ENCODE data around the gene FNBP1. TPM values are rescaled to one million over a fixed set of nuclear protein-coding genes. Genes with fewer than 3 reads are reported as not detected.
A peak's percentile ranks its signal among the peaks of the same experiment; 100 is the strongest.
"Not testable (repeated sequence)": the region's sequence is repeated elsewhere in the genome, so short reads cannot be mapped to it uniquely, and the experiment has no call there.

Gene FNBP1
- total RNA-seq, 8 experiments from 2014 or later = 18.1 to 85.3 (median 29.3) TPM

DNA sequence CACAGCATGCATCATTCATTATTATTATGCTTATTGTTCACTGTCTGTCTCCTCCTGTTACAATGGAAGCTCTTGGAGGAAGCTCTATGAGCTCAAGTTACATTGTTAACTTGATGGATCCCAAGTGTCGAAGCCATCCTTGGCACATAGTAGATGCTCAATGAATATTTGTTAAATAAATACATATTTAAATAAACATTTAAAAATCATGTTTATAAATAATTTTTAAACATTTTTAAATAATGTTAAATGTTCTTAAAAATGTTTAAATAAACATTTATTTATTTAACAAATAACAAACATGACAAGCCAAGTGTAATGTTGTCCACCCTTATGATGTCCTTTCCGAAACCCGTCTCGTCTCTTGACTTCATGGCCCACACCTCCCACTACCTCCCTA lies 138.3 kb downstream of the FNBP1 start:
- no peak overlapping the region for H3K4me3 ChIP-seq
- 90 to 100% (median 100%) methylated on average over 1 to 4 of the region's 4 CpGs for WGBS, 10 experiments
- no peak for ATAC-seq (replicated peaks in 6 of 8)
- peaks cover 10 to 12% of the 10 kb centered on the region in 2 donors for H3K4me1 ChIP-seq (replicated peaks in 1 of 2)
- no peak overlapping the region for H3K27ac ChIP-seq
- in situ Hi-C loops (cut with MboI; ENCODE audit: low pct_unique_long_range_greater_than_20kb in 2 of 9, low sequenced_read_pairs in 9 of 9, unreplicated experiment in 9 of 9) = no loop called here

DNA sequence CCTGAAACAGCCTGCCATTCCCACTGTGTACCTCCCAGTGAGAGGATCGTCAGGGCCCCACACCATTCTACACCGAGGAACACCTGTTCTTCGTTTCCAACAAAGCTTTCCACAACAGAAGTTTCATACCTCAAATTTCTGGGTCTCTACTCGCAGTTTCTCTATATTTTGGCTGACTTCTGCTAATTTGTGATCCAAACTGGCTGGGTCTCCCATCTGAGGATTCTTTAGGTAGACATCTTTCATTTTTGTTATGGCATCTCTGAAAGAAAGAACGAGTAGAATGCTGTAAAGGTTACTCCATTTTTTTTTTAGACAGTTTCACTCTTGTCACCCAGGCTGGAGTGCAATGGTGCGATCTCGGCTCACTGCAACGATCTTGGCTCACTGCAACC lies 140.3 kb downstream of the FNBP1 start:
- in situ Hi-C loops (cut with MboI; ENCODE audit: low pct_unique_long_range_greater_than_20kb in 2 of 9, low sequenced_read_pairs in 9 of 9, unreplicated experiment in 9 of 9) = no loop called here
- WGBS, 10 experiments = 73 to 100% (median 97%) methylated on average over 1 to 8 of the region's 8 CpGs
- Histone ChIP-seq H3K4me3 (no peak overlapping the region), H3K4me1 (replicated peaks in 1 of 2) (peaks cover 0 to 2% of the 10 kb centered on the region in 2 donors), H3K27ac (no peak overlapping the region)
- no peak for ATAC-seq (replicated peaks in 6 of 8)

DNA sequence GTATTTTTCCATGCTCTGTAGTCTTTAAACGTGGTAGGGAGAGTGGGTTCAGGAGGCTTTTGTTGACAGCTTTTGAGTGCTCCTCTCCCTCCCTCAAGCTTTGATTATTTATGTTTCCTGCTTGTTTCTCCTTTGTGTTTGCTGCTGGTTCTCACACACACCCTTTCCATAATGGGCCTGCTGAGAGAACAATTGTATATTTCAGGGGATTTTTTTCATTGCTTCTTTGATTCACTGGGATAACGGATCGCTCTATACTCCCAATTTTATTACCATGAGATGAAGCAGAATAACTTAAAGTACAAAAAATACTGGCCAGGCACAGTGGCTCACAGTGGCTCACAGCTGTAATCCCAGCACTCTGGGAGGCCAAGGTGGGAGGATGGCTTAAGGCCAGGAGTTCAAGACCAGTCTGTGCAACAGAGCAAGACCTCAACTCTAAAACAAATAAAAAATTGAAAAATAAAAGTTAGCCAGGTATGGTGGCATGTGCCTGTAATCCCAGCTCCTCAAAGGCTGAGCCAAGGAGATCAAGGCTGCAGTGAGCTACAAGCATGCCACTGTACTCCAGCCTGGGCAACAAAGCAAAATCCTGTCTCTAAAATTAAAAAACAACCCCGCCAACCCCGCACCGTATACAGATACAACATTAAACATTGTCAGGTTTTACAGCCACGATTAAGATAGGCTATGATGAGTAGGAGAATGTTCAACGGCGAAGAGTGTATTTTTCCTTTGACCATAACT lies 140.8 kb downstream of the FNBP1 start:
- no peak overlapping the region for H3K4me3 ChIP-seq
- H3K27ac ChIP-seq = no peak overlapping the region
- ATAC-seq (replicated peaks in 6 of 8) = peak in 5 of 8 experiments; percentile 47 to 81 (median 73)
- in situ Hi-C loops (cut with MboI; ENCODE audit: low pct_unique_long_range_greater_than_20kb in 2 of 9, low sequenced_read_pairs in 9 of 9, unreplicated experiment in 9 of 9) = no loop called here
- H3K4me1 ChIP-seq (replicated peaks in 1 of 2) = peaks cover 0 to 2% of the 10 kb centered on the region in 2 donors
- 65 to 96% (median 86%) methylated on average over 2 to 9 of the region's 9 CpGs; no CpG with 5 or more reads in 1 of the 10 experiments for WGBS, 10 experiments

DNA sequence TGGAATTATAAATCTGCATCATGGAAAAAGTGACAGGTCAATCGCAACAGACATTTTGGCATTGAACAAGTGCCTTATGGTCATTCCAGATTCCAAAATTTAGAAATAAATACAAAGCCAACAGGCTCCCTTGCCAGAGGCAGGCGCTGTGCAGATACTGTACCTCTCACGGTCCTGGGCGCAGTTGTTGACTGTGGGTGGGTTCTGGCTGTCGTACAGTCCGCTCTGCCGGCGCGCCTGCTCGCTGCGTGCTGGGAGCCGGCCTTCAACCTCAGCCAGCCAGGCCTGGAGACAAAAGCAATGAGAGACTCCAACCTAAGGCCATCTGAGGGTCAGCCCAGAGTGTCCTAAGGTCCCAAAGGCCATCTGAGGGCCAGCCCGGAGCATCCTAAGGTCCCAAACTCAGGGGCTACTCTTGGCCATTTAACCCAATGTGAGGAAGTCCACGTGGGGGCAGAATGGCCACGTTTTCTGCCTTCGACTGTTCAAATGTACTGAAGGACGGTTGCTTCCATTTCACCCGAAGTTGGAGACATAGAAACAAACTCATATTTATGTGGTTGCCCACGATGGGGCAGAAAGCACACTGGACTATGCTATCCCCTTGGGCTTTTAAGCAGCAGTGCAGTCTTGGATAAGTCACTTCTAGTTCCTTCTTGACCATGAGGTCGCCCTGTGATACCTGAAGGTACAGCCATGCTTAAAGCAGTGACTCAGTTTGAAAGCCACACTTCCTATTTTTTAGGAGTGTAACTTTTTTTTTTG lies 142.5 kb downstream of the FNBP1 start:
- Histone ChIP-seq H3K4me1 (replicated peaks in 1 of 2) (peaks cover 0 to 2% of the 10 kb centered on the region in 2 donors), H3K27ac (no peak overlapping the region), H3K4me3 (no peak overlapping the region)
- in situ Hi-C loops (cut with MboI; ENCODE audit: low pct_unique_long_range_greater_than_20kb in 2 of 9, low sequenced_read_pairs in 9 of 9, unreplicated experiment in 9 of 9) = no loop called here
- ATAC-seq (replicated peaks in 6 of 8) = no peak
- WGBS, 10 experiments = 71 to 100% (median 87%) methylated on average over 1 to 12 of the region's 20 CpGs; no CpG with 5 or more reads in 1 of the 10 experiments

DNA sequence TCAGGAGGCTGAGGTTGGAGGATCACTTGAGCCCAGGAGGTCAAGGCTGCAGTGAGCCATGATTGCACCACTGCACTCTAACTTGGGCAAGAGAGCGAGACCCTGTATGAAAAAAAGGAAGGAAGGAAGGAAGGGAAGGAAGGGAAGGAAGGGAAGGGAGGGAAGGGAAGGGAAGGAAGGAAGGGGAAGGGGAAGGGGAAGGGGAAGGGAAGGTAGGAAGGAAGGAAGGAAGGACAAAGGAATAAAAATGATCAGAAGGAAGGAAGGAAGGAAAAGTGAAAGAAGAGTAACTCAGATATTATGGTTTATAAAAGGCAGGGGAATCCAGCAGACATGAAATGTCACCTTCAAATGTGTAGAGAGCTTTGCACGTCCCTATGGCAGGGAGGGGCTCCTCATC lies 143.4 kb downstream of the FNBP1 start:
- no peak overlapping the region for H3K4me3 ChIP-seq
- peaks cover 0 to 2% of the 10 kb centered on the region in 2 donors for H3K4me1 ChIP-seq (replicated peaks in 1 of 2)
- ATAC-seq (replicated peaks in 6 of 8) = no peak
- WGBS, 10 experiments = 83 to 86% methylated on average over 1 of the region's 2 CpGs; no CpG with 5 or more reads in 8 of the 10 experiments
- in situ Hi-C loops (cut with MboI; ENCODE audit: low pct_unique_long_range_greater_than_20kb in 2 of 9, low sequenced_read_pairs in 9 of 9, unreplicated experiment in 9 of 9) = loop anchor here in 1 of 9 experiments (25.0 kb wide), 1 partner anchor 163 kb away; the partner anchor contains the start of gene GPR107
- H3K27ac ChIP-seq = no peak overlapping the region

DNA sequence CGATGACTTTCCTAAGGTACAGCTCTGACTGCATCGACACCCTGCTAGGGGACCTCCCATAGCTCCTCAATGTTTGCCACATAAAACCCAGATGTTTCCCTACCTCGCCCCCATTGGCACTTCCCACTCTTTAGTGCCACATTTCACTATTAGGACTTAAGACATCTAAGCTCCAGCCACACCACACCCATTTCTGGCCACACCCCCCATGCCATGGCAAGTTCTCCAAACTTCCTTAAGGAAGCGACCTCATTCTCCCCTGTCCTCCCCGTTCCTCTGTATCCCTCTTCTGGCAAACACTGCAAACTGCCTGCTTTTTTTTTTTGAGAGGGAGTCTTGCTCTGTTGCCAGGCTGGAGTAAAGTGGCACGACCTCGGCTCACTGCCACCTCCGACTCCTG lies 144.8 kb downstream of the FNBP1 start:
- Histone ChIP-seq H3K4me3 (no peak overlapping the region), H3K4me1 (replicated peaks in 1 of 2) (peaks cover 0 to 2% of the 10 kb centered on the region in 2 donors), H3K27ac (no peak overlapping the region)
- peak in 3 of 8 experiments; percentile 35 to 66 (median 60) for ATAC-seq (replicated peaks in 6 of 8)
- in situ Hi-C loops (cut with MboI; ENCODE audit: low pct_unique_long_range_greater_than_20kb in 2 of 9, low sequenced_read_pairs in 9 of 9, unreplicated experiment in 9 of 9) = loop anchor here in 1 of 9 experiments (25.0 kb wide), 1 partner anchor 164 kb away; the partner anchor contains the start of gene GPR107
- 51 to 100% (median 87%) methylated on average over 1 to 6 of the region's 8 CpGs for WGBS, 10 experiments

DNA sequence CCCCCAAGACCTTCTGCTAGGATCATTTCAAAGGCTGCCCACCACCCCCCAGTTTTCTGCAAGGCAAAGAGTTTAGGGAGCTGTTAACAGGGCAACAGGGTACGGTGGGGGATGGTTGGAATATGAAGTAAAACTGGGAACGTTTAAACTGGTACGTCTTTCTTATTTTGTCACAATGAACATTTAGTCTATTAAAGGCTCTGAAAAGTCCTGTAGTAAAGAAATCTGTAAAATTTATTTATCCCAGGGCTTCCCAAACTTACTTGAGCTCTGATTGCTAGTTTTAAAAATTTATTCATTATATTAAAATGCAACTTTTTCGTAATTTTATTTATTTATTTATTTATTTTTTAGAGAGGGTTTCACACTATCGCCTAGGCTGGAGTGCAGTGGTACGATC lies 145.7 kb downstream of the FNBP1 start:
- no peak for ATAC-seq (replicated peaks in 6 of 8)
- H3K4me3 ChIP-seq = no peak overlapping the region
- in situ Hi-C loops (cut with MboI; ENCODE audit: low pct_unique_long_range_greater_than_20kb in 2 of 9, low sequenced_read_pairs in 9 of 9, unreplicated experiment in 9 of 9) = loop anchor here in 1 of 9 experiments (25.0 kb wide), 1 partner anchor 165 kb away; the partner anchor contains the start of gene GPR107
- H3K27ac ChIP-seq = no peak overlapping the region
- H3K4me1 ChIP-seq (replicated peaks in 1 of 2) = peaks cover 0 to under 1% of the 10 kb centered on the region in 2 donors
- WGBS, 10 experiments = 71 to 100% (median 93%) methylated on average over 1 to 6 of the region's 6 CpGs; no CpG with 5 or more reads in 1 of the 10 experiments

DNA sequence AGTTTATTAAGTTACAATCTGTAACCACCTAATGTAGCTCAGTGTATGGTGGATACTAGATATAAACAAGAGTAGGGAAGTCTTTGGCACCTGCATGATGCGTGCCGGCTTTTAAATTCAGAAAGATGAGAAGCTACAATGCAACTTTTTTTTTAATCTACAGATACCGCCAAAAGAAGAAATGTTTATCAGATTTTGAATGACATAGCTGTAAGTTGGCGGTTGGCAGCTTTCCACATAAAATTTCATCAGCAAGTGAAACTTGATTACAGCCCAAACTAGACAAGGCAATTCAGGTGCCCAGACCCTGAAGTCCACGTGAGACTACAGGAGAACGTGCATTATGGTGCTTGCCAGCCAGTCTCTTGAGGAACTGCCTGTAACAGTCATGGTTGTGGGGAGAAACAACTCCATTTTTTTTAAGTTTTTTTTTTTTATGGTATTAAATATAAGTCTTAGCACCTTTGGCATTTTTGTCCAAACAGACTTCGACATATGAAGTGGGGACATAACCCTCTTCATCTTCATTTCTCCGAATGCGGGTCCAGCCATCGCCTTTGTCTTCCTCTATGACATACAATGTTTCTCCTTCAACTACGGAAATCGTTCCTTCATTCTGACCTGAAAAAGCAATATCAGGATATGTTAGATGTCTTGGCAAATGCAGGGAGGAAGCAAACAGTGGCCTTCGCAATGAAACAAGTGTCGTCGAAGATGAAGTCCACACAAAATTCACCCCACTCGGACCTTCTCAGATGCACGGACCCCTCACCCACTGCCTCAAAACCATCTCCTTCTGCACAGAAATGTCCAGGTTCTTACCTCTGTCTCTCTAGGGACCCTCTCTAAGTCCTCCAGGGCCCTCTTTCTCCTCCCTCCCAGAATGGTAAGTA lies 147.4 kb downstream of the FNBP1 start:
- Histone ChIP-seq H3K4me3 (no peak overlapping the region), H3K4me1 (replicated peaks in 1 of 2) (peaks cover 7 to 8% of the 10 kb centered on the region in 2 donors), H3K27ac (no peak overlapping the region)
- no peak for ATAC-seq (replicated peaks in 6 of 8)
- in situ Hi-C loops (cut with MboI; ENCODE audit: low pct_unique_long_range_greater_than_20kb in 2 of 9, low sequenced_read_pairs in 9 of 9, unreplicated experiment in 9 of 9) = loop anchor here in 1 of 9 experiments (25.0 kb wide), 1 partner anchor 167 kb away; the partner anchor contains the start of gene GPR107
- WGBS, 10 experiments = 93 to 100% (median 97%) methylated on average over 5 to 16 of the region's 17 CpGs

DNA sequence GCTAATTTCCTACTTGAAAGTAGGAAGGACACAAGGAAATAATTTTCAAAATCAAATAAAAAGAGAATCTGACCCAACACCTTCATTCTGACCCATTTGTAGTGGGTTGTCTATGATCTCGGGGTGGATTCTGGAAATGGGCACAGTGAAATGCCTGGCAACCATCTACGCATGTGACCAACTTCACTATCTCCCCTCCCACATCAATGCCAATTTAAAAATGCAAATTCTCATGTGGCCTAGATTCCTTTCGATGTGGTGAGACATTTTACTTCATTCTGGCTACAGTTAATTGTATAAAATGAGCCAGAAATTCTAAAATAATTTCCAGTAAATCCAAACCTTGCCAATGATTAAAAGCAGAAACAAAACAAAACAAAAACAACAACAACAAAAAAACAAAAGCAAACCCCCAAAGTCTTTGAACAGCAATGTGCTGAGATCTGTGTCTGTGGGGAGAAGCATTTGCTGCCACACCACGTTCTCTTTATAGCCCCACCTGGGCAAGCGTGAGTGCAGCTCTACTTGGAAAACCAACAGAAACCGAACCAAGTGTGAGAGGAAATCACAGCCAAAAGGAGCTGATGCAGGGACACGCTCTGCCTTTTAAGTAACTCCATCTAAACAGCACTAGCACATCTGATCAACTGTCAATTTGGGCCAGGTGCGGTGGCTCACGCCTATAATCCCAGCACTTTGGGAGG lies 148.7 kb downstream of the FNBP1 start:
- ATAC-seq (replicated peaks in 6 of 8) = peak in 1 of 8 experiments; percentile 37
- no peak overlapping the region for H3K4me3 ChIP-seq
- no peak overlapping the region for H3K27ac ChIP-seq
- in situ Hi-C loops (cut with MboI; ENCODE audit: low pct_unique_long_range_greater_than_20kb in 2 of 9, low sequenced_read_pairs in 9 of 9, unreplicated experiment in 9 of 9) = loop anchor here in 1 of 9 experiments (25.0 kb wide), 1 partner anchor 168 kb away; the partner anchor contains the start of gene GPR107
- H3K4me1 ChIP-seq (replicated peaks in 1 of 2) = peaks cover 11 to 15% of the 10 kb centered on the region in 2 donors
- 18 to 100% (median 88%) methylated on average over 2 to 8 of the region's 9 CpGs; no CpG with 5 or more reads in 2 of the 10 experiments for WGBS, 10 experiments

DNA sequence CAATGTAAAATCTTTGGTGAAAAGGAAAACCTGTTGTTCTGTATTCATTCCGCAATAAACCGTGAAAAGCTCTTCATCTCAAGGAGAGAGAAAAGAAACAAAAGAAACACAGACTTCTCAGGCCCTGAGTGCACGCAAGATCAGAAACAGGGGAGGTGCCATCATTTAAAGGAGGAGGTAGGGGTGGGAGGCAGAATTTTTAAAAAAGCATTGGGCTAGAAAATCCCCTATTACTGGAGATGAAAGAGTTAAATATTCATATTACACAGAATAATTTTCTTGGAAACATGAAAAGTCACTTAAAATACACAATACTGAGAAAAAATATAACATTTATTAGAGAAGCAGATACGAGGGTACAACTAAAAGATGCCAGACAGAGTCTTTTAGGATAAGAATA lies 151.4 kb downstream of the FNBP1 start:
- WGBS, 10 experiments = 33 to 100% (median 59%) methylated on average over 2 to 4 of the region's 4 CpGs; no CpG with 5 or more reads in 1 of the 10 experiments
- Histone ChIP-seq H3K27ac (peak overlapping the region in 1 of 2 donors; percentile 41), H3K4me1 (replicated peaks in 1 of 2) (peaks cover 14 to 15% of the 10 kb centered on the region in 2 donors), H3K4me3 (no peak overlapping the region)
- no peak for ATAC-seq (replicated peaks in 6 of 8)
- in situ Hi-C loops (cut with MboI; ENCODE audit: low pct_unique_long_range_greater_than_20kb in 2 of 9, low sequenced_read_pairs in 9 of 9, unreplicated experiment in 9 of 9) = loop anchor here in 1 of 9 experiments (25.0 kb wide), 1 partner anchor 171 kb away; the partner anchor contains the start of gene GPR107

DNA sequence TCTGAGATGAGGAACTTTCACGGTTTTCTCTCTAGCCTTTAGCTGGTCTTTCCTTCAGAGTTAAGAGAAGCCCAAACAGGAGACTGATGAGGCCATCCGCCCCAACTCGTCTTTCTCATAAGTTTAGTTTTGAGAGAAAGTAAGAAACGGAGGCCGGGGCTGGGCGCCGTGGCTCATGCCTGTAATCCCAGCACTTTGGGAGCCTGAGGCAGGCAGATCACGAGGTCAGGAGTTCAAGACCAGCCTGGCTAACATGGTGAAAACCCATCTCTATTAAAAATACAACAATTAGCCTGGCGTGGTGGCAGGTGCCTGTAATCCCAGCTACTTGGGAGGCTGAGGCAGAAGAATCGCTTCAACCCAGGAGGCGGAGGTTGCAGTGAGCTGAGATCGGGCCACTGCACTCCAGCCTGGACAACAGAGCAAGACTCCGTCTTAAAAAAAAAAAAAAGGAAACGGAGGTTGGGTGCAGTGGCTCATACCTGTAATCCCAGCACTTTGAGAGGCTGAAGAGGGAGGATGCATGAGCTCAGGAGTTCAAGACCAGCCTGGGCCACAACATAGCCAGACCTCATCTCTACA lies 152.2 kb downstream of the FNBP1 start:
- not testable (repeated sequence) for H3K4me3 ChIP-seq; ATAC-seq (replicated peaks in 6 of 8)
- 85 to 100% (median 90%) methylated on average over 2 to 9 of the region's 14 CpGs; no CpG with 5 or more reads in 4 of the 10 experiments for WGBS, 10 experiments
- in situ Hi-C loops (cut with MboI; ENCODE audit: low pct_unique_long_range_greater_than_20kb in 2 of 9, low sequenced_read_pairs in 9 of 9, unreplicated experiment in 9 of 9) = loop anchor here in 1 of 9 experiments (25.0 kb wide), 1 partner anchor 171 kb away; the partner anchor contains the start of gene GPR107
- peaks cover 19% of the 10 kb centered on the region in 2 donors for H3K4me1 ChIP-seq (replicated peaks in 1 of 2)
- H3K27ac ChIP-seq = peak overlapping the region; percentile 8 to 41

All from motor neuron (in vitro differentiated cells).